Kidney (tissue), 14 donors: ENCODE results near the gene STEAP2. TPM values are rescaled to one million over a fixed set of nuclear protein-coding genes. Genes with fewer than 3 reads are reported as not detected.

Source experiments
- DNase-seq, 5 donors: peaks; one replicate each; pipeline ENCODE4 v3.0.0-alpha.2; 2013 to 2020
- FAIRE-seq: peaks from 2 replicates; lab custom pipeline; 2012; peaks lifted over from hg19 to GRCh38; lab: Jason Lieb, UNC
- H3K27ac ChIP-seq, 2 donors: one replicate each; pipeline ENCODE4 v1.7.0; 2013; ENCODE audit warnings: low read depth in 2 of 2, low read length in 2 of 2, inconsistent platforms in 1 of 2
- H3K27me3 ChIP-seq: one replicate; pipeline ENCODE4 v1.7.1; 2013; ENCODE audit warnings: low read length, inconsistent platforms; ENCODE audit not compliant: control insufficient read depth, insufficient read depth
- H3K36me3 ChIP-seq, 3 donors: one replicate each; pipeline versions ENCODE4 v1.7.0 to v1.7.1; 2013; ENCODE audit warnings: low read length in 3 of 3, control low read depth in 1 of 3, inconsistent platforms in 1 of 3; ENCODE audit not compliant: insufficient read depth in 3 of 3, control insufficient read depth in 2 of 3
- H3K4me1 ChIP-seq, 3 donors: one replicate each; pipeline versions ENCODE4 v1.7.0 to v1.7.1; 2013; ENCODE audit warnings: low read length in 3 of 3, inconsistent platforms in 1 of 3, low read depth in 1 of 3; ENCODE audit not compliant: control insufficient read depth in 2 of 3, insufficient read depth in 2 of 3
- H3K4me3 ChIP-seq, 3 donors: one replicate each; pipeline versions ENCODE4 v1.7.0 to v1.8.1; 2013; ENCODE audit warnings: low read length in 3 of 3, control low read depth in 1 of 3, inconsistent platforms in 1 of 3
- H3K9ac ChIP-seq, 3 donors: one replicate each; pipeline versions ENCODE4 v1.7.0 to v1.7.1; 2013; ENCODE audit warnings: low read length in 3 of 3, control low read depth in 1 of 3, inconsistent platforms in 1 of 3
- H3K9me3 ChIP-seq, 3 donors: one replicate each; pipeline versions ENCODE4 v1.7.0 to v1.7.1; 2013; ENCODE audit warnings: low read length in 3 of 3, control low read depth in 1 of 3, inconsistent platforms in 1 of 3; ENCODE audit not compliant: control insufficient read depth in 2 of 3, insufficient read depth in 1 of 3
- CTCF ChIP-seq: IDR thresholded peaks from 3 replicates; pipeline ENCODE4 v1.5.1; 2012; ENCODE audit warnings: mild to moderate bottlenecking, moderate library complexity, borderline replicate concordance; ENCODE audit not compliant: insufficient read depth; ENCODE audit errors: extremely low read depth
- intact Hi-C: fragments of 100-400 bp; cut with DNase I; formaldehyde crosslinking; loops from one replicate; pipeline ENCODE4 v1.11.1; 2022
- polyA plus RNA-seq: library from polyadenylated mRNA; stranded (reverse); fragments of 350-450 nt; fragmentation: Illumina TruSeq; extraction: RNeasy Lipid Tissue Mini Kit (QIAGEN cat#74804); gene quantifications from one replicate; pipeline ENCODE4 v1.2.3, GENCODE V29; 2014; ENCODE audit warnings: low read depth, low replicate concordance; ENCODE audit not compliant: insufficient read depth
- total RNA-seq: library from RNA; stranded (reverse); fragmentation: NEBNext Ultra II Directional; extraction: Animal tissue kit (Norgen Biotek cat#: 25700); gene quantifications from one replicate; pipeline ENCODE4 v1.2.1, GENCODE V29; 2021
- donor health status: control.
- donor health status: control.
- donor health status: control.
- donor health status: control.
- donor health status: control.
- donor health status: DM: yes; HTN: yes; CAD: no.
- donor health status: Normal renal cell carcinoma (clear cell type).

Gene STEAP2
- total and polyA plus RNA-seq, 2 donors from 2014 or later: 8.9 to 15.8 TPM

- no peak for TF ChIP-seq CTCF
- H3K4me1 ChIP-seq: peaks cover 0 to 10% (median 0%) of the 10 kb centered on the region in 3 donors
- H3K27me3 ChIP-seq: no peaks in the 10 kb centered on the region
- intact Hi-C loops: no loop called here
- FAIRE-seq: no peak
- no peak for DNase-seq
- H3K9me3 ChIP-seq: no peaks in the 10 kb centered on the region
- H3K27ac ChIP-seq: peak overlapping the region in 1 of 2 donors; percentile 5
- no peaks in the 10 kb centered on the region for H3K36me3 ChIP-seq
- peak overlapping the region in 1 of 3 donors; percentile 9 for H3K4me3 ChIP-seq
- H3K9ac ChIP-seq: no peak overlapping the region
Observed at GRCh38 chr7:90266808-90267207, 55.3 kb downstream of the STEAP2 start.

GRCh38 chr7:90267263-90267858 lies 55.8 kb downstream of the STEAP2 start:
- DNase-seq (no peak), FAIRE-seq (no peak)
- H3K27ac ChIP-seq: peak overlapping the region in 1 of 2 donors; percentile 5
- intact Hi-C loops: no loop called here
- H3K9ac ChIP-seq: no peak overlapping the region
- no peaks in the 10 kb centered on the region for H3K36me3 ChIP-seq
- peaks cover 0 to 10% (median 0%) of the 10 kb centered on the region in 3 donors for H3K4me1 ChIP-seq
- H3K27me3 ChIP-seq: no peaks in the 10 kb centered on the region
- H3K4me3 ChIP-seq: peak overlapping the region in 1 of 3 donors; percentile 9
- no peaks in the 10 kb centered on the region for H3K9me3 ChIP-seq
- TF ChIP-seq CTCF: no peak

GRCh38 chr7:90269163-90269562 lies 57.6 kb downstream of the STEAP2 start:
- no peaks in the 10 kb centered on the region for H3K36me3 ChIP-seq

More at GRCh38 chr7:90269163-90269562, 57.6 kb downstream of the STEAP2 start:
- intact Hi-C loops: no loop called here
- Histone ChIP-seq H3K4me1 (peaks cover 0 to 6% (median 0%) of the 10 kb centered on the region in 3 donors), H3K9ac (no peak overlapping the region), H3K27ac (no peak overlapping the region), H3K9me3 (no peaks in the 10 kb centered on the region), H3K27me3 (no peaks in the 10 kb centered on the region), H3K4me3 (no peak overlapping the region)
- no peak for FAIRE-seq
- TF ChIP-seq CTCF: no peak
- no peak for DNase-seq
